GM18498 (cell line): ENCODE data around the gene ZDHHC20.
"Not testable (repeated sequence)": the region's sequence is repeated elsewhere in the genome, so short reads cannot be mapped to it uniquely, and the experiment has no call there.

Experiments
- ATAC-seq: cut with Tn5 transposase; IDR thresholded peaks from one replicate; pipeline ENCODE4 v1.9.1; 2021; ENCODE audit warnings: mild to moderate bottlenecking, moderate library complexity; ENCODE audit not compliant: unreplicated experiment

Gene ZDHHC20

GRCh38 chr13:21435687-21436151 is 23.4 kb downstream of the ZDHHC20 start:
- peak; percentile 98 for ATAC-seq

GRCh38 chr13:21435231-21435630 is 23.9 kb downstream of the ZDHHC20 start:
- ATAC-seq: no peak

GRCh38 chr13:21434588-21434987 is 24.5 kb downstream of the ZDHHC20 start:
- ATAC-seq: no peak

GRCh38 chr13:21429211-21429610 is 29.9 kb downstream of the ZDHHC20 start:
- ATAC-seq: no peak

- ATAC-seq: no peak
Observed at GRCh38 chr13:21427741-21428140, 31.4 kb downstream of the ZDHHC20 start.

- ATAC-seq: no peak
Observed at GRCh38 chr13:21426238-21426637, 32.9 kb downstream of the ZDHHC20 start.

- ATAC-seq: no peak
Observed at GRCh38 chr13:21420706-21421105, 38.4 kb downstream of the ZDHHC20 start.

- no peak for ATAC-seq
Observed at GRCh38 chr13:21413013-21413412, 46.1 kb downstream of the ZDHHC20 start.

GRCh38 chr13:21410453-21410852 is 48.6 kb downstream of the ZDHHC20 start:
- not testable (repeated sequence) for ATAC-seq

- ATAC-seq: no peak
Observed at GRCh38 chr13:21405309-21405708, 53.8 kb downstream of the ZDHHC20 start.

- no peak for ATAC-seq
Observed at GRCh38 chr13:21402586-21403307, 56.4 kb downstream of the ZDHHC20 start.

- ATAC-seq: no peak
Observed at GRCh38 chr13:21399741-21400140, 59.4 kb downstream of the ZDHHC20 start.

- ATAC-seq: no peak
Observed at GRCh38 chr13:21395953-21396352, 63.1 kb downstream of the ZDHHC20 start.

- ATAC-seq: no peak
Observed at GRCh38 chr13:21389124-21389523, 70.0 kb downstream of the ZDHHC20 start.

GRCh38 chr13:21385710-21386109 is 73.4 kb downstream of the ZDHHC20 start:
- ATAC-seq: no peak

- ATAC-seq: no peak
Observed at GRCh38 chr13:21383090-21383489, 76.0 kb downstream of the ZDHHC20 start.

- not testable (repeated sequence) for ATAC-seq
Observed at GRCh38 chr13:21376998-21377985, 81.8 kb downstream of the ZDHHC20 start.

GRCh38 chr13:21372530-21372929 is 86.6 kb downstream of the ZDHHC20 start:
- ATAC-seq: no peak

GRCh38 chr13:21371011-21371410 is 88.1 kb downstream of the ZDHHC20 start:
- ATAC-seq: no peak

GRCh38 chr13:21365574-21365973 is 93.5 kb downstream of the ZDHHC20 start:
- ATAC-seq: no peak

GRCh38 chr13:21364916-21365315 is 94.2 kb downstream of the ZDHHC20 start:
- ATAC-seq: no peak

- ATAC-seq: no peak
Observed at GRCh38 chr13:21364357-21364756, 94.7 kb downstream of the ZDHHC20 start.
